DND-41 (cell line): ENCODE data around the gene CES3.
A peak's percentile ranks its signal among the peaks of the same experiment; 100 is the strongest.

ENCODE experiments used
- ATAC-seq: fragments of 200-7000 bp; cut with Tn5 transposase; 3 replicates; pipeline ENCODE4 v1.9.1; 2021; ENCODE audit warnings: low read depth; ENCODE audit not compliant: insufficient read depth
- DNase-seq: peaks from one replicate; pipeline ENCODE4 v3.0.0-alpha.2; 2020
- H2AFZ ChIP-seq: 2 replicates; pipeline ENCODE4 v1.6.0; 2012; ENCODE audit warnings: low read depth, low read length
- H3K27ac ChIP-seq: 2 replicates; pipeline ENCODE4 v1.5.1; 2012; ENCODE audit warnings: low read length, inconsistent platforms
- H3K27me3 ChIP-seq: fragments of 200-600 bp; sonication (generic); 2 replicates; pipeline ENCODE4 v1.6.0; 2012; ENCODE audit warnings: low read length, mild to moderate bottlenecking, inconsistent platforms; ENCODE audit not compliant: insufficient read depth, poor library complexity
- H3K36me3 ChIP-seq: 2 replicates; pipeline ENCODE4 v1.5.1; 2012; ENCODE audit warnings: low read length, inconsistent platforms; ENCODE audit not compliant: insufficient read depth
- H3K4me1 ChIP-seq: 2 replicates; pipeline ENCODE4 v1.5.1; 2012; ENCODE audit warnings: mild to moderate bottlenecking, low read length; ENCODE audit not compliant: insufficient read depth
- H3K4me2 ChIP-seq: 2 replicates; pipeline ENCODE4 v1.6.0; 2012; ENCODE audit warnings: mild to moderate bottlenecking, moderate library complexity, low read length, inconsistent platforms; ENCODE audit not compliant: insufficient read depth
- H3K4me3 ChIP-seq, 2 experiments: fragments of 200-600 bp in 1 of 2; shearing (Covaris generic) in 1 of 2; 2 replicates each; pipeline ENCODE4 v1.5.1; 2012 to 2016; ENCODE audit warnings: inconsistent platforms in 2 of 2, low read length in 2 of 2, mild to moderate bottlenecking in 2 of 2, low read depth in 1 of 2, moderate library complexity in 1 of 2
- H3K79me2 ChIP-seq: 2 replicates; pipeline ENCODE4 v1.6.0; 2012; ENCODE audit warnings: low read length, inconsistent platforms; ENCODE audit not compliant: insufficient read depth
- H3K9ac ChIP-seq: 2 replicates; pipeline ENCODE4 v1.6.0; 2012; ENCODE audit warnings: low read depth, mild to moderate bottlenecking, inconsistent platforms, low read length, moderate library complexity
- H3K9me3 ChIP-seq: 2 replicates; pipeline ENCODE4 v1.5.1; 2012; ENCODE audit warnings: low read length, moderate library complexity, mild to moderate bottlenecking, inconsistent platforms; ENCODE audit not compliant: insufficient read depth, severe bottlenecking
- H4K20me1 ChIP-seq: 2 replicates; pipeline ENCODE4 v1.6.0; 2012; ENCODE audit warnings: low read length; ENCODE audit not compliant: insufficient read depth
- CTCF ChIP-seq: IDR thresholded peaks from 2 replicates; pipeline ENCODE4 v1.5.1; 2012; ENCODE audit warnings: borderline replicate concordance, low read length, moderate library complexity, mild to moderate bottlenecking; ENCODE audit not compliant: poor library complexity, severe bottlenecking; ENCODE audit errors: extremely low read depth
- EZH2 ChIP-seq: IDR thresholded peaks from 3 replicates; pipeline ENCODE4 v1.6.1; 2012; ENCODE audit warnings: borderline replicate concordance, low read depth, mild to moderate bottlenecking, moderate library complexity, low read length, inconsistent platforms; ENCODE audit not compliant: severe bottlenecking

The CES3 gene

DNA sequence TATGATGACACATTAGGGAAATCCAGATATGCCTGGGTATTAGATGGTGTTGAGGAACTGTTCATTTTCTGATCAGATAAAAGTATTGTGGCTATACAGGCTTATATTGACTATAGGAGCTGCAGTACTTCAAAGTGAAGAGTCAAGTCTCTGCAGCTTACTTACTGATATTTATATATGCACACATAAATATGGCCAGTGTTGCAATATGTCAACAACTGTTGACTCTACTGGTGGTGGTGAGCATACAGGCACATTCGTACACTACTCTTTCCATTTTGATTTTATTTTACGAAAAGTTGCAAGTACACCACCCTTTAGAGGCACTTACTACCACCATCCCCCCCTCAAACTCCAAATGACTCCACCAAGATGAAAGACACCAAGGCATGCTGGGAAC is 29.4 kb upstream of the CES3 start:
- no peak for ATAC-seq
- peaks cover 43% of the 10 kb centered on the region for H3K79me2 ChIP-seq
- H3K4me2 ChIP-seq, result no peak overlapping the region
- DNase-seq, result no peak
- TF ChIP-seq CTCF (no peak), EZH2 (no peak)
- peaks cover 13% of the 10 kb centered on the region for H4K20me1 ChIP-seq
- H3K27me3 ChIP-seq, result no peaks in the 10 kb centered on the region
- no peak overlapping the region for H3K9ac ChIP-seq
- H3K4me3 ChIP-seq, result no peak overlapping the region
- H3K36me3 ChIP-seq, result peaks cover 11% of the 10 kb centered on the region
- H3K9me3 ChIP-seq, result no peaks in the 10 kb centered on the region
- no peak overlapping the region for H3K27ac ChIP-seq
- no peak overlapping the region for H2AFZ ChIP-seq
- H3K4me1 ChIP-seq, result peaks cover 37% of the 10 kb centered on the region

DNA sequence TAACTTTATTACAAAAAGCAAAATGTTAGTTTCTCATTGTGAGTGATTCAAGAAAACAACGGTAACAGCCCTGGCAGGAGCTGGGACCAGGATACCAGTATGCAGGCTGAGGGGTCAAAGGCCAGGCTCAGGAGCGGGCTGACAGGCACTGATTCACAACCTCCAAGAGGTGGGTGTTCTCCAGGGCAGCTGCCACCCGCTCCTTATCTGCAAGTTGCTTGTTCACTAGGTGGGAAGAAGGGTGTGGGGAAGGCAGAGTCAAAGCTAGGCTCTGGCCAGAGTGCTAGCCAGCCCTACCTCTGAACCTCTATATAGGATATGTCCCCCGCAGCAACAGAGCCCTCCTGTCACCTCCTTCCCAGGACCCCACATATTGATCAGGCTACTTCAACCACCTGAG is 29.0 kb upstream of the CES3 start:
- Histone ChIP-seq H3K36me3 (peaks cover 12% of the 10 kb centered on the region), H3K9ac (peak overlapping the region; percentile 98; the same call in 1 of the 2 replicates), H3K27ac (no peak overlapping the region), H3K79me2 (peaks cover 43% of the 10 kb centered on the region), H3K4me2 (peak overlapping the region; percentile 97), H3K27me3 (no peaks in the 10 kb centered on the region), H2AFZ (no peak overlapping the region), H3K4me3 (no peak overlapping the region), H3K4me1 (peaks cover 38% of the 10 kb centered on the region), H4K20me1 (peaks cover 13% of the 10 kb centered on the region), H3K9me3 (no peaks in the 10 kb centered on the region)
- ATAC-seq (no peak), DNase-seq (no peak)
- no peak for TF ChIP-seq EZH2
- no peak for TF ChIP-seq CTCF

- Histone ChIP-seq H2AFZ (peak overlapping the region; percentile 96), H3K27me3 (no peaks in the 10 kb centered on the region), H3K4me2 (peak overlapping the region; percentile 97), H4K20me1 (peaks cover 13% of the 10 kb centered on the region), H3K27ac (peak overlapping the region; percentile 90), H3K9ac (peak overlapping the region; percentile 98), H3K9me3 (no peaks in the 10 kb centered on the region), H3K4me3 (peak overlapping the region; percentile 96 to 97), H3K4me1 (peaks cover 38% of the 10 kb centered on the region), H3K79me2 (peaks cover 49% of the 10 kb centered on the region), H3K36me3 (peaks cover 24% of the 10 kb centered on the region)
- ATAC-seq (no peak), DNase-seq (no peak)
- TF ChIP-seq EZH2, result no peak
- no peak for TF ChIP-seq CTCF
These were observed 27.3 kb upstream of the CES3 start for GRCh38 chr16:66933776-66934137.
